Upper lobe of right lung (tissue), 1 donor: ENCODE measurements around the gene ITCH. TPM values are rescaled to one million over a fixed set of nuclear protein-coding genes. Genes with fewer than 3 reads are reported as not detected.

Experiments used
- ATAC-seq: fragments of 200-7000 bp; cut with Tn5 transposase; one replicate; pipeline ENCODE4 v1.9.1; 2020; ENCODE audit warnings: mild to moderate bottlenecking, moderate library complexity
- DNase-seq: peaks from one replicate; pipeline ENCODE4 v3.0.0-alpha.2; 2020
- H3K27ac ChIP-seq: fragments of 200-600 bp; one replicate; pipeline ENCODE4 v1.8.0; 2022
- H3K27me3 ChIP-seq: fragments of 200-600 bp; one replicate; pipeline ENCODE4 v1.8.0; 2022; ENCODE audit warnings: mild to moderate bottlenecking
- H3K36me3 ChIP-seq: fragments of 200-600 bp; one replicate; pipeline ENCODE4 v1.8.0; 2022
- H3K4me1 ChIP-seq: fragments of 200-600 bp; one replicate; pipeline ENCODE4 v1.8.0; 2022
- H3K4me3 ChIP-seq: fragments of 200-600 bp; one replicate; pipeline ENCODE4 v1.8.0; 2022; ENCODE audit warnings: mild to moderate bottlenecking
- H3K9me3 ChIP-seq: fragments of 200-600 bp; one replicate; pipeline ENCODE4 v1.8.0; 2022
- CTCF ChIP-seq: fragments of 200-600 bp; IDR thresholded peaks from one replicate; pipeline ENCODE4 v1.8.0; 2022; ENCODE audit warnings: antibody characterized with exemption
- intact Hi-C: fragments of 100-400 bp; cut with DNase I; formaldehyde crosslinking; loops from one replicate; pipeline ENCODE4 v1.11.0; 2022
- total RNA-seq: library from RNA; stranded (reverse); fragmentation: NEBNext Ultra II Directional; extraction: Animal tissue kit (Norgen Biotek cat#: 25700); gene quantifications from one replicate; pipeline ENCODE4 v1.2.1, GENCODE V29; 2021
- donor health status: DM: no; HTN: yes; CAD: no; lungs with severe emphysema.

ITCH gene
- total RNA-seq, 1 donor from 2014 or later: 65.6 TPM

DNA sequence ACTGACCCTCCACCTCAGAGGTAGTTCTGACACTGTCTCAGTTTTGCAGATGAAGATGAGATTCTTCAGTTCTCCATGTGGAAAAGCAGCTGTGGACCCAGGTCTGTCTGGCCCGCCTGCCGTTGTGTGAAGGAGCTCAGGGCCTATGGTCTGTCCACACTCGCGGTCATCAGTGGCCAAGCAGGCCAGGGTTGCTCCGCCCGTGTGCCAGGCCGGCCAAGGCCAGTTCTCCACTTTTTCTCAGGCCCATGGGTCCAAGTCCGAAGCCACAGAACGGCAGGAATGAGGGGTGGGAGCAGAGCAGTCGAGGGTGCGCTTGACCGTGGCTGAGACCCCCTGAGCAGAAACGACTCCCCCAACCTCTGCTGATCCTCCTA, 186.8 kb downstream of the ITCH start:
- no peak for DNase-seq
- TF ChIP-seq CTCF: no peak
- intact Hi-C loops: no loop called here

GRCh38 chr20:34552569-34552968, 189.5 kb downstream of the ITCH start:
- H3K4me1 ChIP-seq: peaks cover 3% of the 10 kb centered on the region
- no peak for TF ChIP-seq CTCF
- no peaks in the 10 kb centered on the region for H3K36me3 ChIP-seq
- intact Hi-C loops: no loop called here
- no peaks in the 10 kb centered on the region for H3K27me3 ChIP-seq
- no peak for ATAC-seq
- no peak overlapping the region for H3K4me3 ChIP-seq
- no peaks in the 10 kb centered on the region for H3K9me3 ChIP-seq
- no peak overlapping the region for H3K27ac ChIP-seq
- no peak for DNase-seq

More for the DNA sequence above, 186.8 kb downstream of the ITCH start:
- H3K4me1 ChIP-seq: no peaks in the 10 kb centered on the region
- H3K27me3 ChIP-seq: no peaks in the 10 kb centered on the region
- no peak overlapping the region for H3K4me3 ChIP-seq
- H3K27ac ChIP-seq: no peak overlapping the region
- H3K36me3 ChIP-seq: no peaks in the 10 kb centered on the region
- ATAC-seq: no peak
- H3K9me3 ChIP-seq: no peaks in the 10 kb centered on the region

DNA sequence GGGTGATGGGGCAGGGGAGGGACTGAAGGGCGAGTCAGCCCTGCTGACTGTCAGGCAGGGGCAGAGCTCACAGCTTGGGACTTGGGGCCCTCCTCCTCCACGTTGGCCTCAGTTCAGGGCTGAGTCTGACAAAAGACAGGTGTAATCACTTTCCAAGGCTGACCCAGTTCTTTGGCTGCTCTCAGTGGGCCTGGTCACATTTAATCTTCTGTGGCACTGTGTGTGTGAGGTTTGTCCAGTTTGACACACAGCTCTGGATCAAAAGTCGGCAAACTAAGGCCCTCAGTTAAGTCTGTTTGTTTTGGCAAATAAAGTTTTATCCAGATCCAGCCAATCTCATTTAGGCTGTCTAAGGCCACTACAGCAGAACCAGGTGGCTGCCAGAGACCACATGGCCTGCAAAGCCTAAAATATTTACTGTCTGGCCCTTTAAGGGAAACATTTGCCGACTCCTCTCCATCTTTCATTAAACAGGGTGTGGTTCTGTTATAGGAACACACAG, 190.3 kb downstream of the ITCH start:
- intact Hi-C loops: no loop called here
- ATAC-seq (peak; percentile 6), DNase-seq (no peak)
- Histone ChIP-seq H3K4me3 (no peak overlapping the region), H3K4me1 (peaks cover 8% of the 10 kb centered on the region), H3K36me3 (no peaks in the 10 kb centered on the region), H3K27ac (no peak overlapping the region), H3K9me3 (no peaks in the 10 kb centered on the region), H3K27me3 (no peaks in the 10 kb centered on the region)
- no peak for TF ChIP-seq CTCF

DNA sequence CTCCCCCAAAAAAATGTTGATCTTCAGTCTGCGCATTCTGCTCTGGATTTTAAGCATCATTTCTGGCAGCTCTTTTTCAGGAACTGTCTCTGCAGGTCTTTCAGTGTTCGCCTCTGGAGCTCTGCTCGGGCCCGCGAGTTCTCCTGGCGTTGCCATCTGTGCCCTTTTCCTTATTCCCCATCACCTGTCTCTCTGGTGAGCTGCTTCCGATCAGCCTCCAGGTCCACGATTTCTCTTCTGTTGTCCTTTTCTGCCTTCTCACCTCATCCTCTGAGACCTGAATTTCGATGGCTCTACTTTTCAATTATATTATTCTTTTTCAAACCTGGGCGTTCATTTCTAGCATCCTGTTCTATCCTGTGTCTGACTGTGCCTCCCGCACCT, 194.9 kb downstream of the ITCH start:
- no peak for ATAC-seq
- H3K27ac ChIP-seq: peak overlapping the region; percentile 94
- no peak for TF ChIP-seq CTCF
- peak overlapping the region; percentile 89 for H3K4me3 ChIP-seq
- peaks cover 8% of the 10 kb centered on the region for H3K4me1 ChIP-seq
- DNase-seq: no peak
- H3K27me3 ChIP-seq: no peaks in the 10 kb centered on the region
- H3K9me3 ChIP-seq: no peaks in the 10 kb centered on the region
- intact Hi-C loops: no loop called here
- no peaks in the 10 kb centered on the region for H3K36me3 ChIP-seq

GRCh38 chr20:34558320-34559218, 195.5 kb downstream of the ITCH start, which contains the start of gene MAP1LC3A:
TSS of gene MAP1LC3A (plus strand) at chr20:34558718. CDS start at chr20:34558869, 151 bp downstream.
- no peaks in the 10 kb centered on the region for H3K27me3 ChIP-seq
- TF ChIP-seq CTCF: no peak
- H3K4me1 ChIP-seq: peaks cover 8% of the 10 kb centered on the region
- no peaks in the 10 kb centered on the region for H3K9me3 ChIP-seq
- intact Hi-C loops: no loop called here
- ATAC-seq (peak; percentile 95), DNase-seq (peak; percentile 97)
- H3K27ac ChIP-seq: peak within 1 kb of the TSS; percentile 94
- H3K4me3 ChIP-seq: peak within 1 kb of the TSS; percentile 89
- H3K36me3 ChIP-seq: no peaks in the 10 kb centered on the region
